ENCODE results near the gene LARP6. TPM values are rescaled to one million over a fixed set of nuclear protein-coding genes. Genes with fewer than 3 reads are reported as not detected.

LARP6 gene
- total and polyA plus RNA-seq, 2 experiments from 2014 or later: 20.0 to 22.4 TPM

GRCh38 chr15:70783041-70783440, 70.9 kb downstream of the LARP6 start:
- Histone ChIP-seq H3K27me3 (ENCODE audit: insufficient read depth) (no peaks in the 10 kb centered on the region), H3K4me3 (no peak overlapping the region), H4K20me1 (replicated peaks; ENCODE audit: insufficient read depth) (no peaks in the 10 kb centered on the region), H3K4me1 (ENCODE audit: insufficient read depth) (no peaks in the 10 kb centered on the region), H3K9me2 (ENCODE audit: insufficient read depth) (no peaks in the 10 kb centered on the region), H3K27ac (ENCODE audit: low read depth) (no peak overlapping the region), H3K4me2 (no peak overlapping the region), H3F3A (replicated peaks; ENCODE audit: low read depth) (no peaks in the 10 kb centered on the region), H3K79me2 (replicated peaks; ENCODE audit: insufficient read depth) (no peaks in the 10 kb centered on the region), H2AFZ (no peak overlapping the region), H3K36me3 (ENCODE audit: insufficient read depth) (no peaks in the 10 kb centered on the region)
- Mint-ChIP-seq H3K27ac (no peak overlapping the region), H3K9me3 (no peaks in the 10 kb centered on the region), H3K4me3 (no peak overlapping the region), H3K36me3 (ENCODE audit: low read depth) (no peaks in the 10 kb centered on the region), H3K4me1 (no peaks in the 10 kb centered on the region; the same call in 2 of the 3 replicates), H3K27me3 (ENCODE audit: insufficient read depth, low read depth, poor library complexity) (peaks cover 2% of the 10 kb centered on the region)
- ATAC-seq (no peak), DNase-seq (ENCODE audit: low spot score) (no peak)
- TF ChIP-seq ETS1 (IDR thresholded peaks at IDR 0.05) (no peak), CREB1 (CRISPR knock-in tag; IDR thresholded peaks at IDR 0.05; ENCODE audit: low read depth) (no peak), STAT1 (IDR thresholded peaks at IDR 0.05; ENCODE audit: unreplicated experiment) (no peak), REST (IDR thresholded peaks at IDR 0.05; ENCODE audit: unreplicated experiment) (no peak), EZH2 (IDR thresholded peaks at IDR 0.05; ENCODE audit: low read depth, unreplicated experiment) (no peak), JUNB (IDR thresholded peaks at IDR 0.05; ENCODE audit: unreplicated experiment) (no peak), ZNF331 (CRISPR knock-in tag; IDR thresholded peaks at IDR 0.05; ENCODE audit: low read depth) (no peak), ZNF462 (CRISPR knock-in tag; IDR thresholded peaks at IDR 0.05) (no peak), EZH2phosphoT487 (IDR thresholded peaks at IDR 0.05; ENCODE audit: unreplicated experiment) (no peak), POLR2AphosphoS5 (IDR thresholded peaks at IDR 0.05; ENCODE audit: low read depth) (no peak), NANOG (IDR thresholded peaks at IDR 0.05; ENCODE audit: borderline replicate concordance) (no peak), CTCF (conservative IDR thresholded peaks at IDR 0.05; ENCODE audit: low read depth in 2 of 2) (no peak), ZNF114 (CRISPR knock-in tag; IDR thresholded peaks at IDR 0.05) (no peak)

All from GM23338 (cell line).